Activated CD8-positive, alpha-beta memory T cell treated with anti-CD3 and anti-CD28 coated beads for 1 hour (primary cell): ENCODE measurements around the gene LONP1.

Experiments used
- DNase-seq, 2 donors: peaks; one replicate each; pipeline ENCODE4 v3.0.0-alpha.2; 2020; ENCODE audit warnings: low read depth in 1 of 2; ENCODE audit errors: extremely low read depth in 1 of 2

The LONP1 gene

GRCh38 chr19:5680437-5681368 lies 39.2 kb downstream of the LONP1 start, which contains the start of the genes HSD11B1L and MICOS13:
TSS of gene HSD11B1L (plus strand) at chr19:5681027. CDS start at chr19:5684833, 3,806 bp downstream.
TSS of gene MICOS13 (minus strand) at chr19:5680516. CDS start at chr19:5680486, 30 bp downstream.
- peak; percentile 94 to 96 for DNase-seq

- DNase-seq, result no peak
These were observed 39.9 kb downstream of the LONP1 start for GRCh38 chr19:5680084-5680436.

GRCh38 chr19:5679289-5680083 lies 40.5 kb downstream of the LONP1 start:
- DNase-seq, result no peak

- DNase-seq, result no peak
These were observed 41.8 kb downstream of the LONP1 start for GRCh38 chr19:5678071-5678718.

- no peak for DNase-seq
These were observed 42.4 kb downstream of the LONP1 start for GRCh38 chr19:5677580-5677979.

GRCh38 chr19:5677136-5677535 lies 42.8 kb downstream of the LONP1 start:
- DNase-seq, result no peak

- no peak for DNase-seq
These were observed 43.2 kb downstream of the LONP1 start for GRCh38 chr19:5676772-5677105.

- no peak for DNase-seq
These were observed 43.7 kb downstream of the LONP1 start for GRCh38 chr19:5676105-5676771.

- DNase-seq, result no peak
These were observed 45.2 kb downstream of the LONP1 start for GRCh38 chr19:5674714-5675113.

- DNase-seq, result no peak
These were observed 46.2 kb downstream of the LONP1 start for GRCh38 chr19:5673752-5674151.

- DNase-seq, result no peak
These were observed 47.1 kb downstream of the LONP1 start for GRCh38 chr19:5672708-5673459.

GRCh38 chr19:5671600-5671999 lies 48.3 kb downstream of the LONP1 start:
- no peak for DNase-seq

- no peak for DNase-seq
These were observed 50.7 kb downstream of the LONP1 start for GRCh38 chr19:5669212-5669611.

- no peak for DNase-seq
These were observed 52.1 kb downstream of the LONP1 start for GRCh38 chr19:5667751-5668271.

GRCh38 chr19:5666921-5667610 lies 52.9 kb downstream of the LONP1 start:
- no peak for DNase-seq

GRCh38 chr19:5665781-5666513 lies 54.0 kb downstream of the LONP1 start:
- no peak for DNase-seq

GRCh38 chr19:5664515-5664914 lies 55.4 kb downstream of the LONP1 start:
- DNase-seq, result no peak

- no peak for DNase-seq
These were observed 56.0 kb downstream of the LONP1 start for GRCh38 chr19:5663904-5664303.

GRCh38 chr19:5661483-5661882 lies 58.5 kb downstream of the LONP1 start:
- DNase-seq, result no peak
